IPS-18c (cell line): ENCODE results near the gene PTGFRN.
"Not testable (repeated sequence)": the region's sequence is repeated elsewhere in the genome, so short reads cannot be mapped to it uniquely, and the experiment has no call there.

ENCODE experiments used
- H3K4me3 ChIP-seq: 2 replicates; pipeline ENCODE4 v1.7.0; 2013; ENCODE audit warnings: low read depth, mild to moderate bottlenecking, low read length, moderate library complexity; ENCODE audit not compliant: insufficient read depth
- H3K9me3 ChIP-seq: one replicate; pipeline ENCODE4 v1.6.1; 2013; ENCODE audit warnings: mild to moderate bottlenecking, low read length, moderate library complexity; ENCODE audit not compliant: control insufficient read depth, insufficient read depth

The PTGFRN gene

GRCh38 chr1:116972674-116973030 is 62.9 kb downstream of the PTGFRN start:
- no peak overlapping the region for H3K4me3 ChIP-seq
- peaks cover 6% of the 10 kb centered on the region for H3K9me3 ChIP-seq

DNA sequence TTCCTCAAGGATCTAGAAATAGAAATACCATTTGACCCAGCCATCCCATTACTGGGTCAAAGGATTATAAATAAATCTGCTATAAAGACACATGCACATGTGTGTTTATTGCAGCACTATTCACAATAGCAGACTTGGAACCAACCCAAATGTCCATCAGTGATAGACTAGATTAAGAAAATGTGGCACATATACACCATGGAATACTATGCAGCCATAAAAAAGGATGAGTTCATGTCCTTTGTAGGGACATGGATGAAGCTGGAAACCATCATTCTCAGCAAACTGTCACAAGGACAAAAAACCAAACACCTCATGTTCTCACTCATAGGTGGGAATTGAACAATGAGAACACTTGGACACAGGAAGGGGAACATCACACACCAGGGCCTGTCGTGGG is 70.6 kb downstream of the PTGFRN start:
- H3K9me3 ChIP-seq, H3K4me3 ChIP-seq: not testable (repeated sequence)

DNA sequence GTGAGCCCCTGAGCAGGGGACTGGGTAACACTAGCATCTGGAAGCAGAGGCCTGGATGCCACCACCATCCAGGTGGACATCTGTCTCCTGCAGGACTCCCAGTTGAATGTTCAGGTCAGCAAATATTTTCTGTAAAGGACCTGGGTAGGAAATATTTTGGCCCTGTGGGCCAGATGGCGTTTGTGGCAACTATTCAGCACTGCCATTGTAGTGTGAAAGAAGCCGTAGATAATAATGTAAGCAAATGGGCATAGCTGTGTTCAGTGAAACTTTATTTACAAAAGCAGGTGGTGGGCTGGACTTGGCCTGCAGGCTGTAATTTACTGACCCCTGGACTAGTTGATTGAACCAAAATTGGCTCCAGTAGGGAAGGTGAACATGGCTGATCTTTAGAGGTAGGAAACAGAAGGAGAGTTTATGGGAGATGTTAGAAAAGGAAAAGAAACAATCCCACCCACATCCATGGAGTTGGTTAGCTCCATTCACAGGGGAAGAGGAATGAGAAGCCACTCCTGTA is 71.9 kb downstream of the PTGFRN start:
- Histone ChIP-seq H3K9me3 (no peaks in the 10 kb centered on the region), H3K4me3 (no peak overlapping the region)

- H3K4me3 ChIP-seq, result no peak overlapping the region
- H3K9me3 ChIP-seq, result no peaks in the 10 kb centered on the region
These were observed 72.7 kb downstream of the PTGFRN start for GRCh38 chr1:116982319-116983004.

GRCh38 chr1:116983112-116983511 is 73.4 kb downstream of the PTGFRN start:
- Histone ChIP-seq H3K9me3 (no peaks in the 10 kb centered on the region), H3K4me3 (no peak overlapping the region)

- Histone ChIP-seq H3K9me3 (no peaks in the 10 kb centered on the region), H3K4me3 (no peak overlapping the region)
These were observed 74.0 kb downstream of the PTGFRN start for GRCh38 chr1:116983678-116984077.

DNA sequence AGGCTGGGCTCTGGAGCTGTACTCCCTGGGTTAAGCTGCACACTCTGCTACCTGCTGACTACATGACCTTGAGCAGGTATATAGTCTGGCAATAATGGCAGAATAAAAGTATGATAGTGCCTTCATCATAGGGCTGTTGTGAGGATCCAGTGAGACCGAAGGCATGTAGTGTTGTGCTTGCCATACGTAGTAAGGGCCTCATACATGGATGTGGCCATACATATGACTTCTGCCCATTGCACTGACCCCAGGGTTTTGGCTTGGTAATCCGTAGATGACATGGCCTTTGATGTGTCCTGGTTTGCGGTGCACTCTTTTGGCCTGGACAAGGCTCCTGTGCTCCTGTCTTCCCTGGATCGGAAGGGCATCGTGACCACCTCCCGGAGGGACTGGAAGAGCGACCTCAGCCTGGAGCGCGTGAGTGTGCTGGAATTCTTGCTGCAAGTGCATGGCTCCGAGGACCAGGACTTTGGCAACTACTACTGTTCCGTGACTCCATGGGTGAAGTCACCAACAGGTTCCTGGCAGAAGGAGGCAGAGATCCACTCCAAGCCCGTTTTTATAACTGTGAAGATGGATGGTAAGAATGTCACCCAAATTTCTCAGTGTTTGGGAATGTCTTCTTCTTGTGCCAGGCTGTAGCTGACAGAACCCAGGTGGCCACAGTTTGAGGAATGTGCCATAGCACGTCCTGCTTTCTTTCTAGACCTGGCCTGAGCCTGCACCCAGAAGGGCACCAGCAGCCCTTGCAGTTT is 74.9 kb downstream of the PTGFRN start:
- no peak overlapping the region for H3K4me3 ChIP-seq

DNA sequence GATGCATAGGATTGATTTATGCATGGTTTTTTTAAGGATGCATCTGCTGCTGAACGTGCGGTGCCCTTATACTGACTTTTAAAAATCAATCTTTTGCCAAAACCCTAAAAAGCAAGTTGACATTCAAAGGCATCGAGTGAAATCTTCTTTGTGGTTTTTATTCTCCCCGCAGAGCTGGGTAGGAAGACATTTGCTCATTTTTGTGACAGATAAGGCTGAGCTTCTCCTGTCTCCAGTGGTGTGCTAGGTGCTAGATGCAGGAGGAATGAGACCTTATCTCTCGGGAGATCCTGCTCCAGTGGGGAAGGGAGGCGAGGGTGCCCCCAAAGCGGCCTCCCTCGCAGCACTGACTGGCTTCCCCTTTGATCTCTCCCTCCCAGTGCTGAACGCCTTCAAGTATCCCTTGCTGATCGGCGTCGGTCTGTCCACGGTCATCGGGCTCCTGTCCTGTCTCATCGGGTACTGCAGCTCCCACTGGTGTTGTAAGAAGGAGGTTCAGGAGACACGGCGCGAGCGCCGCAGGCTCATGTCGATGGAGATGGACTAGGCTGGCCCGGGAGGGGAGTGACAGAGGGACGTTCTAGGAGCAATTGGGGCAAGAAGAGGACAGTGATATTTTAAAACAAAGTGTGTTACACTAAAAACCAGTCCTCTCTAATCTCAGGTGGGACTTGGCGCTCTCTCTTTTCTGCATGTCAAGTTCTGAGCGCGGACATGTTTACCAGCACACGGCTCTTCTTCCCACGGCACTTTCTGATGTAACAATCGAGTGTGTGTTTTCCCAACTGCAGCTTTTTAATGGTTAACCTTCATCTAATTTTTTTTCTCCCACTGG is 76.9 kb downstream of the PTGFRN start:
- H3K4me3 ChIP-seq, result no peak overlapping the region
- H3K9me3 ChIP-seq, result no peaks in the 10 kb centered on the region

More for the DNA sequence above, 74.9 kb downstream of the PTGFRN start:
- H3K9me3 ChIP-seq, result no peaks in the 10 kb centered on the region

DNA sequence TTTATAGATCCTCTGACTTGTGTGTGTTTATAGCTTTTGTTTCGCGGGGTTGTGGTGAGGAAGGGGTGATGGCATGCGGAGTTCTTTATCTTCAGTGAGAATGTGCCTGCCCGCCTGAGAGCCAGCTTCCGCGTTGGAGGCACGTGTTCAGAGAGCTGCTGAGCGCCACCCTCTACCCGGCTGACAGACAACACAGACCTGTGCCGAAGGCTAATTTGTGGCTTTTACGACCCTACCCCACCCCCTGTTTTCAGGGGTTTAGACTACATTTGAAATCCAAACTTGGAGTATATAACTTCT is 77.5 kb downstream of the PTGFRN start:
- H3K9me3 ChIP-seq, result no peaks in the 10 kb centered on the region
- no peak overlapping the region for H3K4me3 ChIP-seq

DNA sequence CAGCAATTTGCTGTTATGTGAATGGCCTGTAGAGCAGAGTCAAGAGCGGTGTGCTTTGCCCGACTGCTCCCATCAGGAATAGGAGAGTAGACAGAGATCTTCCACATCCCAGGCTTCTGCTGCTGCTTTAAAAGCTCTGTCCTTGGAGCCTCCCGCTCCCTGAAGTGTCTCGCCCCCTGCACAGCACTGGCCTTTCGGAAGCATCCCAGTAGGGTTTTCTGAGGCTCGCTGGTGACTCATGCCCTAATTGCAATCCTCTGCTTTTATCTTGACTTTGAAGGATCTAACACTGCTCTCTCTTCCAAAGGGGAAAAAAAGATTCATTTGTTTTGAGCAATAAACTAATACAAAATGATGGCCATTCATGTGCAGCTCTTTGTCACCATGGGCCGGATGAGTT is 78.5 kb downstream of the PTGFRN start:
- H3K4me3 ChIP-seq, result no peak overlapping the region
- no peaks in the 10 kb centered on the region for H3K9me3 ChIP-seq

- Histone ChIP-seq H3K9me3 (no peaks in the 10 kb centered on the region), H3K4me3 (no peak overlapping the region)
These were observed 79.2 kb downstream of the PTGFRN start for GRCh38 chr1:116988908-116989307.

- Histone ChIP-seq H3K9me3 (no peaks in the 10 kb centered on the region), H3K4me3 (no peak overlapping the region)
These were observed 80.1 kb downstream of the PTGFRN start for GRCh38 chr1:116989835-116990234.

DNA sequence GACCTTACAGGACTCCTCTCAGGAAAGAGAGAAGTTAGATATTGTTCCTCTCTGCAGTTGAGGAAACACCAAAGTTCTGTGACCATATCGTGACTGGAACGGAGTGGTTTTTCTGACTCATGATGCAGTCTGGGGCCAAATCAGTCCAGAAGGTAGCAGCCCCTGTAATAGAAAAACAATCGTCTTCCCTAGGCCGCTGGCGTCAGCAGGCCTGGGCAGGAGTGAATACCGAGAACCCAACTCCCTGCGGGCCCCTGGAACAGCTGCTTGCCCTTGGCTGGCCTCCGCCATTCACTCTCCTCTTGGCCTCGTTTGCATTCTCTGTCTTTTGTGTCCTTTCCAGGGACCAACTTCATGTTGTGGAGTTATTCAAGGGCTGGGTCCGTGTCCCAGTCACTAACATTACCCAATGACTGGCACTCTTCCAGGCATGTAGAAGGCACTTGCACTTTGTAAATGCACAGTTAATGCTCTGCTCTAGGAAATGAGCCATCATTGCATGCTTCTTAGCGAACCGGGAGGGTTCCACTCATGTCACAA is 81.0 kb downstream of the PTGFRN start:
- Histone ChIP-seq H3K9me3 (no peaks in the 10 kb centered on the region), H3K4me3 (no peak overlapping the region)

- H3K4me3 ChIP-seq, result no peak overlapping the region
- H3K9me3 ChIP-seq, result no peaks in the 10 kb centered on the region
These were observed 81.6 kb downstream of the PTGFRN start for GRCh38 chr1:116991171-116991845.

DNA sequence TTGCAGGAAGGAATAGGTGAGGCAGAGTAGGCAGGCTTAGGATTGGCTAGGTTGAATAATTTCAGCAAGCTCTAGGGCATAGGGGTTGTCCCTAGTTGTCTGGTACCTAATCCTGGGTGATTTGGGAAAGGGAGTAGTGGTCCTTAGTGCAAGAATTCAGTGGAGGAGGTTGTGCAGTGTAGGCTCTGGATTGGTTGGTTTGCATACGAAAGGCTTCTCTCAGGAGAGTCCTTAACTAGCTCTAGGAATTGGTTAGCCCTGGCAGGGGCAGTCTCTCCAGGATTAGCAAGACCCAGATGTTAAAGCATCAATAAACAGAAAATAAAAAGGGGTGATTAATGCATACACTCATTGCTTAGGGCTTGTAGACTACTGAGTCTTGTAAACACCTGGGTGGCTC is 82.2 kb downstream of the PTGFRN start:
- H3K9me3 ChIP-seq, result no peaks in the 10 kb centered on the region
- no peak overlapping the region for H3K4me3 ChIP-seq

GRCh38 chr1:116993286-116993685 is 83.6 kb downstream of the PTGFRN start:
- no peak overlapping the region for H3K4me3 ChIP-seq

GRCh38 chr1:116994411-116994810 is 84.7 kb downstream of the PTGFRN start:
- Histone ChIP-seq H3K9me3 (no peaks in the 10 kb centered on the region), H3K4me3 (no peak overlapping the region)

More at GRCh38 chr1:116993286-116993685, 83.6 kb downstream of the PTGFRN start:
- H3K9me3 ChIP-seq, result no peaks in the 10 kb centered on the region
